ENCODE data around the gene TAF4B.

The TAF4B gene

GRCh38 chr18:26226229-26227050 lies at the start of gene TAF4B:
Gene TAF4B, plus strand, starts transcription at chr18:26226445. Its CDS starts 489 bp downstream, at chr18:26226934.
- TF ChIP-seq GATA3 (IDR thresholded peaks at IDR 0.05; ENCODE audit: low read depth, low read length) (no peak), GATA2 (IDR thresholded peaks at IDR 0.05; ENCODE audit: low read depth, low read length) (0 out of 2 replicates have a peak, but pooled peaks have one; percentile 46)

DNA sequence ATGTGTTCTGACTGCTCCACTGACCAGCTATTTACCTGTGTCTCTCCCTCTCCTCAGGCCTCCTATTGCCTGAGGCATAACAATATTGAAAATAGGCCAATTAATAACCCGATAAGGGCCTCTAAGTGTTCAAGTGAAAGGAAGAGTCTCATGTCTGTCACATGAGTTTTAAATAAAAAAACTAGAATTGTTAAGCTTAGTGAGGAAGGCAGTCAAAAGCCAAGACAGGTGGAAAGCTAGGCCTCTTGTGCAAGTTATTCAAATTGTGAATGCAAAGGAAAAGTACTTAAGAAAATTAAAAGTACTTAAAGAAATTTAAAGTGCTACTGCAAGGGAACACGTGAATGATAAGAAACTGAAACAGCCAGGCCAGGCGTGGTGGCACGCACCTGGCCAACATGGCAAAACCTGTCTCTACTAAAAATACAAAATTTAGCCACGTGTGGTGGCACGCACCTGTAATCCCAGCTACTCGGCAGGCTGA lies 44.9 kb upstream of the TAF4B start:
- TF ChIP-seq GATA3 (IDR thresholded peaks at IDR 0.05; ENCODE audit: low read depth, low read length) = no peak
- TF ChIP-seq GATA2 (IDR thresholded peaks at IDR 0.05; ENCODE audit: low read depth, low read length) = no peak

DNA sequence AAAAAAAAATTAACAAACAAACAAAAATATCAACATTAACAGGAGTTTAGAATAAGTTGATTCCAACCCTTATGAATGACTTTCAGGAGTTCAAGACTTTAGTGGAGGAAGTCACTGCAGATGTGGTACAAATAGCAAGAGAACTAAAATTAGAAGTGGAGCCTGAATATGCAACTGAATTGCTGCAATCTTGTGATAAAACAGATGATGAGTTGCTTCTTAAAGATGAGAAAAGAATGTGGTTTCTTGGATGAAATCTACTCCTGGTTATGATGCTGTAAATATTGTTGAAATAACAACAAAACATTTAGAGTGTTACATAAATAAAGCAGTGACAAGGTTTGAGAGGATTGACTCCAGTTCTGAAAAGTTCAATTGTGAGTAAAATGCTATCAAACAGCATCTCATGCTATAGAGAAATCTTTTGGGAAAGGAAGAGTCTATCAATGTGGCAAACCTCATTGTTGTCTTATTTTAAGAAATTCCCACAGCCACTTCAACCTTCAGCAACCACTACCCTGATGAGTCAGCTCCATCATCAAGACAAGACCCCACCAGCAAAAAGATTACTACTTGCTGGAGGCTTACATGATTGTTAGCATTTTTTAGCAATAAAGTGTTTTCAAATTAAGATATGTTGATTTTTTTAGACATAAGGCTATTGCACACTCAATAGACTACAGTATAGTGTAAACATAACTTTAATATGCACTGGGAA lies 42.7 kb upstream of the TAF4B start:
- TF ChIP-seq GATA3 (IDR thresholded peaks at IDR 0.05; ENCODE audit: low read depth, low read length) = no peak
- no peak for TF ChIP-seq GATA2 (IDR thresholded peaks at IDR 0.05; ENCODE audit: low read depth, low read length)

DNA sequence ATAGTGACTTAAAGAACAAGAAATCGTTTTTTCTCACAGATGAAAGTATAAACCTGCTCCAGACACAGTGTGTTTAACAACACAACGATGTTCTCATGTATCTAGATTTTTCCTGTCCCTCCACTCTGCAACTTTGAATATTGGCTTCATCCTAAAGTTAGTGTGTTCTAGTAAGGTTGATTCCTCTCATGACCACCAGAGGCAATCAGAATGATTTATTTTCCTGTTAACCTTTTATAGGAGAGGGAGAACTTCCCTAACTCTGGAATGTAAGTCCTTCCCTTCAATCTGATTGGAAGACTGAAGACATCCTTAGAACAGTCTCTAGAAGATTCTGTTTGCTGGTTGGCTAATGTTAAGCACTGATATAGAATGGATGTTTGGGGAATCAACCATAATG lies 41.0 kb upstream of the TAF4B start:
- TF ChIP-seq GATA2 (IDR thresholded peaks at IDR 0.05; ENCODE audit: low read depth, low read length) (no peak), GATA3 (IDR thresholded peaks at IDR 0.05; ENCODE audit: low read depth, low read length) (no peak)

DNA sequence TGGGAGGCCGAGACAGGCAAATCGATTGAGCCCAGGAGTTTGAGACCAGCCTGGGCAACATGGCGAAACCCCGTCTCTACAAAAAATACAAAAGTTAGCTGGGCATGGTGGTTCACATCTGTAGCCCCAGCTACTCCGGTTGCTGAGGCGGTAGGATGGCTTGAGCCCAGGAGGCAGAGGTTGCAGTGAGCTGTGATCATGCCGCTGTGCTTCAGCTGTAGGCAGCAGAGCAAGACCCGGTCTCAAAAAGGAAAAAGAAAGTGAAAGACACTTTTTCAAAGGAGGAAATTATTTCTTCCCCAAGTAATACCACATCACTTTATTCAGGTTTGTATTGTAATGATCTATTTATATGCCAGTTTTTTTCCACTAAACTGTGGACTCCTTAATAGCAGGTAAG lies 35.7 kb upstream of the TAF4B start:
- TF ChIP-seq GATA3 (IDR thresholded peaks at IDR 0.05; ENCODE audit: low read depth, low read length) = no peak
- no peak for TF ChIP-seq GATA2 (IDR thresholded peaks at IDR 0.05; ENCODE audit: low read depth, low read length)

GRCh38 chr18:26192233-26192632 lies 34.0 kb upstream of the TAF4B start:
- TF ChIP-seq GATA3 (IDR thresholded peaks at IDR 0.05; ENCODE audit: low read depth, low read length) (no peak), GATA2 (IDR thresholded peaks at IDR 0.05; ENCODE audit: low read depth, low read length) (no peak)

GRCh38 chr18:26196605-26197004 lies 29.6 kb upstream of the TAF4B start:
- TF ChIP-seq GATA2 (IDR thresholded peaks at IDR 0.05; ENCODE audit: low read depth, low read length) (no peak), GATA3 (IDR thresholded peaks at IDR 0.05; ENCODE audit: low read depth, low read length) (no peak)

DNA sequence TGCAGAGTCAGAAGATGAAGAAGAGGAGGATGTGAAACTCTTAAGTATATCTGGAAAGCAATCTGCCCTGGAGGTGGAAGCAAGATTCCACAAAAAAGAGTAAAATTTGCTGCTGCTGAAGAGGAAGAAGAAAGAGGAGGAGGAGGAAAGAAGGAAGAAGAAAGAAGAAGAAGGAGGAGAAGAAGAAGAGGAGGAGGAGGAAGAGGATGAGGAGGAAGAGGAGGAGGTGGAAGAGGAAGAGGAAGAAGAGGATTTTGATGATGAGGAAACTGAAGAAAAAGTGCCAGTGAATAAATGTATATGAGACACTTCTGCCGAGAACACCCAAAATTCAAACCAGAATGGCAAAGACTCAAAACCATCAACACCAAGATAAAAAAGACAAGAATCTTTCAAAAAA lies 20.9 kb upstream of the TAF4B start:
- no peak for TF ChIP-seq GATA3 (IDR thresholded peaks at IDR 0.05; ENCODE audit: low read depth, low read length)

DNA sequence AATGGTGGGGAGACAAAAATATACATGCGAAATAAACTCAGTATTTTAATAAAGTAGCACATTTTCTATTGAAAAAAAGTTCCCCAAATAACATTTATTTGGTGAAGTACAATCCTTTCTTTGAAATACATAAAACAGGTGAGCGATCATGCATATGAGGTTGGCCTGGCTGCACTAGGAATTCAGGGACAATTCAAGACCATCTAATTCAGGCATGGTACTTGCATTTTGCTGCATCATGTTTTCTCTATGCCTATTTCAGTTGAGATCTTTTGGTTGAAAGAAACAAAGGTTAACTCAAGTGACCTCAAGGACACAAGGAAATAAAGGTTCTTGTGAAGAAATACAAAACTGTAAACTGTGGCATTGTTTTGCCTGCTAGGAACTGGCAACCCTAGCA lies 19.8 kb upstream of the TAF4B start:
- TF ChIP-seq GATA2 (IDR thresholded peaks at IDR 0.05; ENCODE audit: low read depth, low read length) (no peak), GATA3 (IDR thresholded peaks at IDR 0.05; ENCODE audit: low read depth, low read length) (no peak)

GRCh38 chr18:26207937-26208336 lies 18.3 kb upstream of the TAF4B start:
- no peak for TF ChIP-seq GATA3 (IDR thresholded peaks at IDR 0.05; ENCODE audit: low read depth, low read length)
- TF ChIP-seq GATA2 (IDR thresholded peaks at IDR 0.05; ENCODE audit: low read depth, low read length) = no peak

DNA sequence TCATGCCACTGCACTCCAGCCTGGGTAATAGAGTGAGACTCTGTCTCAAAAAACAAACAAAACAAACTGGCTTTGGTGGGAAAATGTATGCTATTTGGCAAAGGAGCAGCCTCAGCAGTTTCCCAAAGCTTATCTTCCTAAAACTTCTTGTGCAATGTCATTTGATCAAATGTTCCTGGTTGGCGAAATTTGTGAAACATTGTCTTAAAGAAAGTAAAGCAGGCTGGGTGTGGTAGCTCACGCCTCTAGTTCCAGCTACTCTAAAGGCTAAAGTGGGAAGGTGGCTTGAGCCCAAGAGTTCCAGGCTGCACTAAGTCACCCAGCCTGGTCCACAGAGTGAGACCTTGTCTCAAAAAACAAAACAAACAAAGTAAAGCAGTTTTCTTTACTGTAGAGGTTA lies 17.3 kb upstream of the TAF4B start:
- no peak for TF ChIP-seq GATA2 (IDR thresholded peaks at IDR 0.05; ENCODE audit: low read depth, low read length)
- no peak for TF ChIP-seq GATA3 (IDR thresholded peaks at IDR 0.05; ENCODE audit: low read depth, low read length)

GRCh38 chr18:26210147-26210546 lies 16.1 kb upstream of the TAF4B start:
- no peak for TF ChIP-seq GATA3 (IDR thresholded peaks at IDR 0.05; ENCODE audit: low read depth, low read length)
- no peak for TF ChIP-seq GATA2 (IDR thresholded peaks at IDR 0.05; ENCODE audit: low read depth, low read length)

- TF ChIP-seq GATA3 (IDR thresholded peaks at IDR 0.05; ENCODE audit: low read depth, low read length) (no peak), GATA2 (IDR thresholded peaks at IDR 0.05; ENCODE audit: low read depth, low read length) (no peak)
Observed at GRCh38 chr18:26215247-26215970, 10.8 kb upstream of the TAF4B start.

DNA sequence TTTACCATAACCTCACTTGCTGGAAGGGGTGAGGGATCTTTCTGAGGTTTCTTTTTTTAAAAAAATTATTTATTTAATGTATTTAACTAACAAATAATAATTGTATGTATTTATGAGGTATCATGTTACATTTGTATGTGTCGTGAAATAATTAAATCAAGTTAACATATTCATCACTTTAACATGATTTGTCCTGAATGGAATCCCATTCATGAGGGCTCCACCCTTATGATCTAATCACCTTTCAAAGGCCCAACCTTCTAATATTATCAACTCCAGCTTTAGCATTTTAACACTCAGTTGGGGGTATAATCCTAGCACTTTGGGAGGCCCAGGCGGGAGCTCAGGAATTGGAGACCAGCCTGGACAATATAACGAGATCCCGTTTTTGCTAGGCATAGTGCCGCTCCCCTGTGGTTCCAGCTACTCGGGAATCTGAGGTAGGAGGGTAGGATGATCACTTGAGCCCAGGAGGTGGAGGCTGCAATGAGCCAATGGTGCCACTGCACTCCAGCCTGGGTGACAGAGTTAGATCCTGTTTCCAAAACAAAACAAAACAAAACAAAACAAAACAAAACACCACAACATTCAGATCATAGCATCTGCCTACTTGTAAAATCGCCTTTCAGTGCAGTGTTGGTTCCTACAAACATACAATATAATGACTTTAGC lies 1.1 kb upstream of the TAF4B start:
- TF ChIP-seq GATA2 (IDR thresholded peaks at IDR 0.05; ENCODE audit: low read depth, low read length) (no peak), GATA3 (IDR thresholded peaks at IDR 0.05; ENCODE audit: low read depth, low read length) (no peak)
